Nephron (organoid): ENCODE data around the gene TMEM50B.
A peak's percentile ranks its signal among the peaks of the same experiment; 100 is the strongest.
"Not testable (repeated sequence)": the region's sequence is repeated elsewhere in the genome, so short reads cannot be mapped to it uniquely, and the experiment has no call there.

ENCODE experiments used
- H3K27ac Mint-ChIP-seq, 3 experiments: 2 replicates each; pipeline ENCODE4 v1.8.0; 2020; ENCODE audit warnings: mixed read lengths in 3 of 3, mild to moderate bottlenecking in 2 of 3, moderate library complexity in 1 of 3
- H3K27me3 Mint-ChIP-seq: 2 replicates; pipeline ENCODE4 v1.8.0; 2021; ENCODE audit warnings: low read depth, mild to moderate bottlenecking, moderate library complexity, mixed read lengths
- H3K36me3 Mint-ChIP-seq: 2 replicates; pipeline ENCODE4 v1.8.0; 2020; ENCODE audit warnings: low read depth, mixed read lengths
- H3K4me1 Mint-ChIP-seq: 2 replicates; pipeline ENCODE4 v1.8.0; 2020; ENCODE audit warnings: mixed read lengths
- H3K4me3 Mint-ChIP-seq, 3 experiments: 2 replicates each; pipeline ENCODE4 v1.8.0; 2020; ENCODE audit warnings: mild to moderate bottlenecking in 3 of 3, mixed read lengths in 3 of 3, moderate library complexity in 2 of 3
- H3K9me3 Mint-ChIP-seq: 2 replicates; pipeline ENCODE4 v1.8.0; 2020; ENCODE audit warnings: mixed read lengths
- CTCF ChIP-seq, 3 experiments: fragments of 200-600 bp; sonication (generic); IDR thresholded peaks; one replicate each; pipeline ENCODE4 v1.5.0; 2021; ENCODE audit warnings: antibody characterized with exemption in 3 of 3; ENCODE audit not compliant: unreplicated experiment in 3 of 3

TMEM50B gene

DNA sequence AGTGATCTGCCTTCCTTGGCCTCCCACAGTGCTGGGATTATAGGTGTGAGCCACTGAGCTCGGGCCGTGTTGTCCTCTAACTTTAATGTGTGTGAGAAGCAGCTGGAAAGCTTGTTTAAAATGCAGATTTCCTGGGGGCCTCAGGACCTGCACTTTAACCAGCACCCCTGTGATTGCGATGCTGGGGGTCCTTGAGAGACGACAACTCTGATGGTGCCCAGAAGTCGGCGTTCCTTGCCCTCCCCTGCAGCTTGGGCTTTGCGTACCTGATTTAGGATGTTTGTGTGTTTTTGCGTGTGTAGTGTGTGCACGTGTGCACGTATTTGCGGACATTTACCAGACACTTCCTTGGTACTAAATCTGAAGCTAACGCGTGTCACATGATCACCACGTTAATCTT lies 65.7 kb downstream of the TMEM50B start:
- Mint-ChIP-seq H3K27ac (no peak overlapping the region), H3K36me3 (peaks cover 52% of the 10 kb centered on the region), H3K27me3 (no peaks in the 10 kb centered on the region), H3K4me1 (peaks cover 42% of the 10 kb centered on the region), H3K9me3 (no peaks in the 10 kb centered on the region), H3K4me3 (no peak overlapping the region)
- TF ChIP-seq CTCF (IDR thresholded peaks at IDR 0.05; ENCODE audit: unreplicated experiment in 3 of 3): no peak

DNA sequence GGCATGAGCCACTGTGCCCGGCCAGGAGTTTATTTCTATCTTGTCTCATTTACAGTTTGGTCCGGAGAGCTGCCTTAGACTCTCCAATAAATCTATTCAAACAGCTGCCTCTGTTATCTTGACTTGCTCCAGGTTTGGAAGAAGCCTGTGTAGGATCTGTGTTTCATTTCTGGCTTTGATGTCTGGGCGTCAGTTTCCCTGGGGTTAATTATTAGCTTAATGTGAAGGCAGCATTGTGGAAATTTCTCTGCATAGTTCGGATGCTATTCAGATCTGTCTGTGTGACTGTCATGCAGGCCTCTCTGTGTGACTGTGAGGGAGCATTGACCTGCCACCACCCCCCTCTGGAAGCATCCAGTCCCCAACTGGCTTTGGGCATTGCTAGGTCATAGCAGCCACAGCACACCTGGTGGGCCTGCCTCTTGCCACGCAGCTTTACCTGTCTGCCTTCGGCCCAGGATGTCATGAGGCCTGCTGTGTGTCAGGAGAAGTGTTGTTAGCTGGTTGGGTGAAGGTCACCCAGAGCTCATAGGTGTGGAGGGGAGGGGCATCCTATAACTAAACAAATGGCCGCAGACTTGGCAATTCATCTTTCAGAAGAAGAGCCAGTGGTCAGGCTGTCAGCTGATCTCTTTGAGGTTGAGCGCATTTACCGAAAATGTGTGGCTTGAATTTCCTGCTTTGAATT lies 66.8 kb downstream of the TMEM50B start:
- H3K36me3 Mint-ChIP-seq: peaks cover 52% of the 10 kb centered on the region
- H3K4me3 Mint-ChIP-seq: peak overlapping the region in 1 of 3 experiments; percentile 5
- no peaks in the 10 kb centered on the region for H3K9me3 Mint-ChIP-seq
- TF ChIP-seq CTCF (IDR thresholded peaks at IDR 0.05; ENCODE audit: unreplicated experiment in 3 of 3): no peak
- H3K4me1 Mint-ChIP-seq: peaks cover 36% of the 10 kb centered on the region
- H3K27me3 Mint-ChIP-seq: no peaks in the 10 kb centered on the region
- H3K27ac Mint-ChIP-seq: peak overlapping the region; percentile 75 to 86 (median 83)

GRCh38 chr21:33412439-33412831 lies 67.3 kb downstream of the TMEM50B start:
- Mint-ChIP-seq H3K27ac (peak overlapping the region; percentile 83 to 87 (median 86)), H3K4me1 (peaks cover 34% of the 10 kb centered on the region), H3K36me3 (peaks cover 51% of the 10 kb centered on the region)
- H3K4me3 Mint-ChIP-seq, H3K27me3 Mint-ChIP-seq, H3K9me3 Mint-ChIP-seq: not testable (repeated sequence)

GRCh38 chr21:33411949-33412430 lies 67.8 kb downstream of the TMEM50B start:
- Mint-ChIP-seq H3K9me3 (no peaks in the 10 kb centered on the region), H3K4me3 (no peak overlapping the region), H3K27ac (peak overlapping the region; percentile 71 to 87 (median 83))

GRCh38 chr21:33406493-33406892 lies 73.3 kb downstream of the TMEM50B start:
- peaks cover 24% of the 10 kb centered on the region for H3K4me1 Mint-ChIP-seq
- H3K9me3 Mint-ChIP-seq: no peaks in the 10 kb centered on the region
- no peaks in the 10 kb centered on the region for H3K27me3 Mint-ChIP-seq
- peak overlapping the region in 1 of 3 experiments; percentile 15 for H3K27ac Mint-ChIP-seq
- H3K36me3 Mint-ChIP-seq: peaks cover 24% of the 10 kb centered on the region
- no peak for TF ChIP-seq CTCF (IDR thresholded peaks at IDR 0.05; ENCODE audit: unreplicated experiment in 3 of 3)
- peak overlapping the region in 2 of 3 experiments; percentile 46 to 63 for H3K4me3 Mint-ChIP-seq

More at GRCh38 chr21:33411949-33412430, 67.8 kb downstream of the TMEM50B start:
- no peak for TF ChIP-seq CTCF (IDR thresholded peaks at IDR 0.05; ENCODE audit: unreplicated experiment in 3 of 3)
- Mint-ChIP-seq H3K27me3 (no peaks in the 10 kb centered on the region), H3K4me1 (peaks cover 33% of the 10 kb centered on the region), H3K36me3 (peaks cover 52% of the 10 kb centered on the region)

DNA sequence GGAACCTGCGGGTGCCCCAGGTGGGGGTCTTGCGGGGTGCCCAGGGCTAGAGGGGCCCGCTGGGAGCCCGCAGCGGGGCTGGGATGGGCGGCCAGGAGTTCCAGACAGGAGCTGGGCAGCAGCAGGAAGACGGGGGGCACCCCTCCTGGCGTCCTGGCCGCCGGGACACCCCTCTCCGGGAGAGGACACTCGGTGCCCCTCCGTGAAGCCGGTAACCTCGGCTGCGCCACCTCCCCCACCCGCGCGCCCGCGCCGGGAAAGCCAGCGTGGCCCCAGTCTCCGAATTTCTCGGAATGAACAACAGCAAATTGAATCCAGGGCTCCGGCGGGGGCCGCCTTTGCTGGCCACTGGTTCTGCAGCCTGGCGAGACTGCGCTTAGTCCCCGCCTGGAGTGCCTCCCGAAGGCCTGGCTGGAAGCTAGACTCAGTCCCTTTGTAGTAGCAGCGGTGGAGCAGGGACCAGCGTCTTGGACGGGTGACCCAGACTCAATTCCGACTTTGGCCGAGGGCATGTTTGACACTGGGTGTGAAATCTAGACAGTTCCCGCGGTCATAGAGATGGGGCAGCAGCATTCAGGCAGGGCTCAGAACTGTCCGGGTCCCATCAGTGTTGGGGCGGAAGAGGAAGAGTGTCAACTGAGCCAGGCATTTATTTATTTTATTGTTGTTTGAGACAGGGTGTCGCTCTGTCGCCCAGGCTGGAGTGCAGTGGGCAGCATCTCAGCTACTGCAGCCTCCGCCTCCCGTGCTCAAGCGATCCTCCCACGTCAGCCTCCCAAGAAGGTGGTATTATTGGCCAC lies 75.8 kb downstream of the TMEM50B start:
- H3K27ac Mint-ChIP-seq: peak overlapping the region; percentile 87 to 95 (median 89)
- peaks cover 2% of the 10 kb centered on the region for H3K27me3 Mint-ChIP-seq
- H3K4me1 Mint-ChIP-seq: peaks cover 21% of the 10 kb centered on the region
- H3K9me3 Mint-ChIP-seq: no peaks in the 10 kb centered on the region
- H3K4me3 Mint-ChIP-seq: peak overlapping the region; percentile 95 to 96 (median 96)
- peaks cover 11% of the 10 kb centered on the region for H3K36me3 Mint-ChIP-seq
- no peak for TF ChIP-seq CTCF (IDR thresholded peaks at IDR 0.05; ENCODE audit: unreplicated experiment in 3 of 3)
